ENCODE results near the gene STAB2. TPM values are rescaled to one million over a fixed set of nuclear protein-coding genes. Genes with fewer than 3 reads are reported as not detected.
A peak's percentile ranks its signal among the peaks of the same experiment; 100 is the strongest.

STAB2 gene
- total RNA-seq, 2 donors from 2014 or later = under 0.01 TPM; not detected in 1

GRCh38 chr12:103589517-103589916, 2.4 kb downstream of the STAB2 start:
- Histone ChIP-seq H3K9me3 (no peaks in the 10 kb centered on the region), H3K36me3 (replicated peaks in 1 of 2; ENCODE audit: insufficient read depth in 1 of 2, low read depth in 2 of 2) (no peaks in the 10 kb centered on the region), H3K27ac (no peak overlapping the region), H3K27me3 (no peaks in the 10 kb centered on the region), H3K4me1 (no peaks in the 10 kb centered on the region), H3K4me3 (no peak overlapping the region)
- ATAC-seq (no peak), DNase-seq (no peak)
- WGBS, 2 donors = 42 to 74% methylated on average over 1 of the region's 1 CpG
- intact Hi-C loops (cut with DNase I) = no loop called here
- TF ChIP-seq, protein P1, sequence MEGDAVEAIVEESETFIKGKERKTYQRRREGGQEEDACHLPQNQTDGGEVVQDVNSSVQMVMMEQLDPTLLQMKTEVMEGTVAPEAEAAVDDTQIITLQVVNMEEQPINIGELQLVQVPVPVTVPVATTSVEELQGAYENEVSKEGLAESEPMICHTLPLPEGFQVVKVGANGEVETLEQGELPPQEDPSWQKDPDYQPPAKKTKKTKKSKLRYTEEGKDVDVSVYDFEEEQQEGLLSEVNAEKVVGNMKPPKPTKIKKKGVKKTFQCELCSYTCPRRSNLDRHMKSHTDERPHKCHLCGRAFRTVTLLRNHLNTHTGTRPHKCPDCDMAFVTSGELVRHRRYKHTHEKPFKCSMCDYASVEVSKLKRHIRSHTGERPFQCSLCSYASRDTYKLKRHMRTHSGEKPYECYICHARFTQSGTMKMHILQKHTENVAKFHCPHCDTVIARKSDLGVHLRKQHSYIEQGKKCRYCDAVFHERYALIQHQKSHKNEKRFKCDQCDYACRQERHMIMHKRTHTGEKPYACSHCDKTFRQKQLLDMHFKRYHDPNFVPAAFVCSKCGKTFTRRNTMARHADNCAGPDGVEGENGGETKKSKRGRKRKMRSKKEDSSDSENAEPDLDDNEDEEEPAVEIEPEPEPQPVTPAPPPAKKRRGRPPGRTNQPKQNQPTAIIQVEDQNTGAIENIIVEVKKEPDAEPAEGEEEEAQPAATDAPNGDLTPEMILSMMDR (IDR thresholded peaks at IDR 0.05) = no peak
- TF ChIP-seq POLR2A (IDR thresholded peaks at IDR 0.05) = no peak

DNA sequence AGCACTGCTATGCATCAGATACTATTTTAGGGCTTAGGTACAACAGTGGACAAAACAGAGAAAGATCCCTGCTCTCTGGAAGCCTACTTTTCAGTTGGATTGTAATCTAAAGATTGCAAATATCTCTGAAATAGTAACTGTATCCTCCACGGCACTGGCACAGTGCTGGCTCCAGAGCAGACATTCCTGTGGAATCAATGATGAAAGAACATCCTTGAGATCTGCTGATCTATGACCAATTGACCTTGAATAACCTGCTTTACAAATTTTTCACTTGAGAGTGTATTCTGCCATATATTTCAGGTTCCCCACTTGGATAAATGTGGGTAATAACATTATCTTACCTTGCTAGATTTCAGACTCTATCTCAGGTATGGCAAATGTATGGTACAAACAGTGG, 3.2 kb downstream of the STAB2 start:
- Histone ChIP-seq H3K27ac (no peak overlapping the region), H3K27me3 (no peaks in the 10 kb centered on the region), H3K36me3 (replicated peaks in 1 of 2; ENCODE audit: insufficient read depth in 1 of 2, low read depth in 2 of 2) (no peaks in the 10 kb centered on the region), H3K9me3 (no peaks in the 10 kb centered on the region), H3K4me1 (no peaks in the 10 kb centered on the region), H3K4me3 (no peak overlapping the region)
- intact Hi-C loops (cut with DNase I) = no loop called here
- 27 to 33% methylated on average over 1 of the region's 1 CpG for WGBS, 2 donors
- TF ChIP-seq POLR2A (IDR thresholded peaks at IDR 0.05) = no peak
- TF ChIP-seq, protein P1 (IDR thresholded peaks at IDR 0.05) = no peak
- DNase-seq = no peak
- no peak for ATAC-seq

DNA sequence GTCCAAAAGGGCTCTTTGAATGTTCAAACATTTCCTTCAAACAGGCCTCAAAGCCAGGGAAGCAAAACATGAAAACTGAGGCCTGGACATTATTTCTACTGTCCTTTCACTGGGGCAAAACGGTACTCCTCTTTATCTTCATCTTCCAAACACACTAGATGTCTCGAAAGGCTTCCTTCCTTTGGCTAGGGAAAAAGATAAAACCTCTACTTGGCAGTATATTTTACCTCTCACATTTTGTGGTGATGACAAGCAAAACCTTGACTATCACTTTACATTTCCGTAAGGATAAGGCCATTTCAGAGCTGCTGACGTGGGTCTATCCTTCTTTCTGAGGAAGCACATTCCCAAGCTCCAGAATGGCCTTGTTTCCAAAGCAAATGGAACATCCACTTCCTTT, 9.9 kb downstream of the STAB2 start:
- H3K27me3 ChIP-seq = no peaks in the 10 kb centered on the region
- no peak for TF ChIP-seq POLR2A (IDR thresholded peaks at IDR 0.05)
- TF ChIP-seq, protein P1 (IDR thresholded peaks at IDR 0.05) = no peak
- ATAC-seq (no peak), DNase-seq (no peak)
- H3K4me1 ChIP-seq = no peaks in the 10 kb centered on the region
- H3K4me3 ChIP-seq = no peak overlapping the region
- no peak overlapping the region for H3K27ac ChIP-seq
- WGBS, 2 donors = 64 to 83% methylated on average over 4 of the region's 4 CpGs
- H3K36me3 ChIP-seq (replicated peaks in 1 of 2; ENCODE audit: insufficient read depth in 1 of 2, low read depth in 2 of 2) = no peaks in the 10 kb centered on the region
- intact Hi-C loops (cut with DNase I) = no loop called here
- no peaks in the 10 kb centered on the region for H3K9me3 ChIP-seq

DNA sequence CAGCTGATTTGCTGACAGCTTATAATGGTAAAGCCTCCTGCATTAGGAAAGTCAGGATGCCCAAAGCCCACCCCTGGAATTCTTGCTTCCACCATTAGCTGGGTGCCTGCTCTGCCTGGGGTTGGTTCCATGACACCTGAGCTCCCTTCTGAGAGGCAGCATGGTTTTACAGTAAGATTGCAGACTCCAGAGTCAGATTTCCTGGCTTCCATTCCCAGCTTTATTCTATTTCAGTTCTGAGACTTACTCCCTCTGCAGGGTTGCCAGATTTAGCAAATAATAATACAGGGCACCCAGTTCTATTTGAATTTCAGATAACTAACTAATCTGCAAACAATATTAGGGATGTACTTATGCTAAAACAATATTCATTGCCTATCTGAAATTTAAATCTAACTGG, 12.2 kb downstream of the STAB2 start:
- TF ChIP-seq, protein P1 (IDR thresholded peaks at IDR 0.05) = no peak
- TF ChIP-seq POLR2A (IDR thresholded peaks at IDR 0.05) = no peak
- no peak overlapping the region for H3K27ac ChIP-seq
- no peaks in the 10 kb centered on the region for H3K4me1 ChIP-seq
- no peak for DNase-seq
- H3K27me3 ChIP-seq = no peaks in the 10 kb centered on the region
- no peaks in the 10 kb centered on the region for H3K9me3 ChIP-seq
- intact Hi-C loops (cut with DNase I) = no loop called here
- ATAC-seq = no peak
- no peak overlapping the region for H3K4me3 ChIP-seq
- no peaks in the 10 kb centered on the region for H3K36me3 ChIP-seq (replicated peaks in 1 of 2; ENCODE audit: insufficient read depth in 1 of 2, low read depth in 2 of 2)

DNA sequence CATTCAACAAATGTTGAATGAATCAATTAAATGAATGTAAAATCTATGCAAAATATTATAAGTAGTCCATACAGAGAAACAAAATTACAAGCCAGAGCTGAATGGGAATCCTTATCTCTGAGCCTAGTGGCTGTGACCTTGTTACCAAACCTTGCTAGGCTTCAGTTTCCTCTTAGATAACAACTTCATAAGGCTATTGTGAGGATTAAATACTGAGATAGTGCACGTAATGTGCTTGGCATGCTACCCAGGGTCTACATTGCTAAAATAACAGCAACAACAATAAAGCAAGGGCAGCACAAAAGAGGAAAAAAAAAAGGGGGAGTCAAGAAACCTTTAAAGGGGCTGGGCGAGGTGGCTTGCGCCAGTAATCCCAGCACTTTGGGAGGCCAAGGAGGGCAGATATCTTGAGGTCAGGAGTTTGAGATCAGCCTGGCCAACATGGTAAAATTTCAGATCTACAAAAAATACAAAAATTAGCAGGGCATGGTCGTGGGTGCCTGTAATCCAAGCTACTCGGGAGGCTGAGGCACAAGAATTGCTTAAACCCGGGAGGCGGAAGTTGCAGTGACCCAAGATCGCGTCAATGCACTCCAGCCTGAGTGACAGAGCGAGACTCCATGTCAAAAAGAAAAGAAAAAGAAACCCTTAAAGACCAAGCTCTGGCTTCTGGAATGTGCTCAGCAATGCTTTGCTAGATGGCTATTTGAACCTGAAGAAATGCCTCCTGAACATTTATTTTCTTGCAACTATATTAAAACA, 14.1 kb downstream of the STAB2 start:
- Histone ChIP-seq H3K36me3 (replicated peaks in 1 of 2; ENCODE audit: insufficient read depth in 1 of 2, low read depth in 2 of 2) (no peaks in the 10 kb centered on the region), H3K9me3 (no peaks in the 10 kb centered on the region), H3K4me1 (no peaks in the 10 kb centered on the region), H3K27me3 (no peaks in the 10 kb centered on the region), H3K27ac (peak overlapping the region in 1 of 4 donors; percentile 8), H3K4me3 (no peak overlapping the region)
- ATAC-seq (peak; percentile 27), DNase-seq (no peak)
- 74% methylated on average over 10 of the region's 10 CpGs for WGBS, 2 donors
- no peak for TF ChIP-seq POLR2A (IDR thresholded peaks at IDR 0.05)
- TF ChIP-seq, protein P1 (IDR thresholded peaks at IDR 0.05) = no peak
- intact Hi-C loops (cut with DNase I) = no loop called here

Measured in body of pancreas (tissue), 4 donors.